DMS114 treated with DMSO at 0.1 percent for 48 hours (cell line): Measurements from ENCODE around the gene ZNF182.
"Not testable (repeated sequence)": the region's sequence is repeated elsewhere in the genome, so short reads cannot be mapped to it uniquely, and the experiment has no call there.

ENCODE experiments used
- DNase-seq: peaks from one replicate; lab custom pipeline; 2025; ENCODE audit not compliant: unreplicated experiment; lab: John Stamatoyannopoulos, UW

The ZNF182 gene

DNA sequence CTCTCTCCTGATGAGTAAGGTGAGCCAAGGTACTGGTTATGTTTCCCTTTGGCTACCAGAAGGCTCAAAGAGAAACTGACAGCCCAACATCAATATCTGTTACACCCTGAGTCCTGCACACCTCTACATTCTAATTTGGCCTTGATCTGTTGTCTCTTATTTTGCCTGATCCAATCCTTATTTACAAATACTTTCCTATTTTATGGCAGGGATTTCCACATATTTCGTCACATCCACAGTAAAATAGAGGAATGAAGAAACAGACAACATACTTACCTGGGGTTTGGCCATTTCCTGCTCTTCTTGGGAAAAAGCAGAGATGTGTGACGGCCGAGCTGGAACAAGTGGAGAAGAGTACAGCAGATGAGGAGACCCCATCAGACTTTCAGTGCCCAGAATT lies 1.5 kb downstream of the ZNF182 start:
- DNase-seq: no peak

DNA sequence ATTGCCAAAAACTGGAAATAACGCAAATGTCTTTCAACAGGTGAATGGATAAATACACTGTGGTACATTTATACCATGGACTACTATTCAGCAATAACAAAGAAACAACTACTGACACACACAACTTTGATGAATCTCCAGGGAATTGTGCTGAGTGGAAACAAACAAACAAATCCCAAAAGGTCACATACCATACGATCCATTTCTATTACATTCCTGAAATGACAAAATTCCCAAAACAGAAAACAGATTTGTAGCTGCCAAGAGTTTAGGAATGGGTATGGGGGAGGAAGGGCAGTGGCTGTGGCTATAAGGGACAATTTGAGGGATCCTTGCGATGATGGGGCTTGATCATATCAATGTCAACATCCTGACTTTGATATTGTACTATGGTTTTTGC lies 2.5 kb downstream of the ZNF182 start:
- DNase-seq: no peak

DNA sequence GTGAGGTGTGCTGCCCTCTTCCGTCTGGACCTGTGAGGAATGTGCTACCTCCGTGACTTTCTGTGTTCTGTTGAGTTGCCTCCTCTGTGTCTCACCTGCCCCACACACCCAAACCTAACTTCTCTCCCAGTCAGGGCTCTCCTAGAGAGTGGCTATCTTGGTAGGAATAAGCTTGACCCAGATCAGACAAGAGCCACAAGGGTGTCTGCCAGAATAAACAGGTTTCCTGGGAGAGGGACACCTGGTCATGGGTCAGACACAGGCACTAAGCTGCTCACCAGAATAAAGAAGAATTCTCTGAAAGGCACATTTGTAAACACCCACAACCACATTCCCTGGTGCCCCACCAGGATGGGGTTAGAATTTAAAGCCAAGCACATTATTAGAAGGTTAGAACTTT lies 11.1 kb downstream of the ZNF182 start:
- DNase-seq: no peak

DNA sequence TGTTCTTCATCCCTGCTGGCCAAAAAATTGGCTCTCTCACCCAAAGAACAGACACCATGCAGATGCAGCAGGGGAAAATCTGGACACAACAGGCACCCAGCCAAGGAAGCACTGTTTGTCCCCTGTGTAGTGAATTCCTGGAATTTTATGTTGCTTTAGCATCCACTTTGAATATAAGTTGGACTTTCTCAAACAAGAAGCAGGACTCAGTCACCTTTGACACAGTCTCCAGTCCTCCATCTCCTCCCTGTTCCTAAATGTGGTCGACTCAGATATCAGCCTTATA lies 11.8 kb downstream of the ZNF182 start:
- no peak for DNase-seq

DNA sequence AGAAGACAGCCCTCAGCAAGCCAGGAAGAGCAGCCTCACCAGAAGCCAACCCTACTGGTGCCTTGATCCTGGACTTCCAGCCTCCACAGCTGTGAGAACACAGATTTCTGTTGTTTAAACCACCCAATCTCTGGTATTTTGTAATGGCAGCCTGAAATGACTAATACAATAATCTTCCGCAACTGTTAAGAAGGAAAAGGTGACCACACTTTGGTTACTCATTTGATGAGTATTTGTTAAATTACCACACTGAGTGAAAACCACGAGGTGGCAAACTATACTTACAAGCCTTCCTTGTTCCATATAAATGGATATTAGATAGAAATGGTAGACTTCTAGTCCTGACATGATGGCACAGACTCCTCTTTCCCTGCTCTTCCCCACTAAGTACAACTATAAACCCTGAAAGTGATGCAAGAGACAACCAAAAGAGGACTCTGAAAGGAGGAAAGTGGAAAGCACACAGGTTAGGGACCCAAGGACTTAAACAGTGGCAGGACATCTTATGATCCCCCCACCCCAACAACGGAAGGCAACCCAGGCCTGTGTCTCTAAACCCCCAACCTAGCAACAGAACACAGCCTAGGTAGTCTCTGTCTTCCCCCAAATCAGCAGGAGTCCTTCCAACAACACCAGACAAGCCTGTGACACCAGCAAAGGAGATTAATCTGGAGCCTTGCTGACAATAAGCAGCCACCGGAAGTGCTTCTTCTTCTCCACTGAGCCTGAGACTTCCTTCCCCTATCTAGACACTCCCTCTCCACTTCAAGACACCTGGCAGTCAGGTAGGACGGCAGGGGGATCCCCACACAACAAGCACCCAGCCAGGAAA lies 12.3 kb downstream of the ZNF182 start:
- DNase-seq: no peak

DNA sequence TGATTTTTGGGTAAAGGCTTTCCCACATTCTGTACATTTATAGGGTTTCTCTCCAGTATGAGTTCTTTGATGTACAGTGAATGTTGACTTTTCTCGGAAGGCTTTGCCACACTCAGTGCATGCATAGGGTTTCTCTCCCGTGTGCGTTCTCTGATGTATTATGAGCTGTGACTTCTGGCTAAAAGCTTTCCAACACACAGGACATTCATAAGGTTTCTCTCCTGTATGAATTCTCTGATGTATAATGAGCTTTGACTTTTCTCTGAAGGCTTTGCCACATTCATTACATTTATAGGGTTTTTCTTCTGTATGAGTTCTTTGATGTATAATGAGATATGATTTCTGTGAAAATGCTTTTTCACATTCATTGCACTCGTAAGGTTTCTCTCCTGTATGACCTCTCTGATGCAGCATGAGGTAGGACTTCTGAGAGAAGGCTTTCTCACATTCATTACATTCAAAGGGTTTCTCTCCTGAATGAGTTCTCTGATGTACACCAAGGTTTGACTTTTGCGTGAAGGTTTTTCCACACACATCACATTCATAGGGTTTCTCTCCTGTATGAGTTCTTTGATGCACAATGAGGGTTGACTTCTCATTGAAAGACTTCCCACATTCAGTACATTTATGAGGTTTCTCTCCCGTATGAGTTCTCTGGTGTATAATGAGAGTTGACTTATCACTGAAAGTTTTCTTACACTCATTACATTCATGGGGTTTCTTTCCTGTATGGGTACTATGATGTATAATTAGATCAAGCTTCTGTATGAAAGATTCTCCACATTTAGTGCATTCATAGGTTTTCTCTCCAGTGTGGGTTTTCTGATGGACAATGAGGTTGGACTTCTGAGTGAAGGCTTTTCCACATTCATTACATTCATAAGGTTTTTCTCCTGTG lies 27.3 kb downstream of the ZNF182 start:
- no peak for DNase-seq

DNA sequence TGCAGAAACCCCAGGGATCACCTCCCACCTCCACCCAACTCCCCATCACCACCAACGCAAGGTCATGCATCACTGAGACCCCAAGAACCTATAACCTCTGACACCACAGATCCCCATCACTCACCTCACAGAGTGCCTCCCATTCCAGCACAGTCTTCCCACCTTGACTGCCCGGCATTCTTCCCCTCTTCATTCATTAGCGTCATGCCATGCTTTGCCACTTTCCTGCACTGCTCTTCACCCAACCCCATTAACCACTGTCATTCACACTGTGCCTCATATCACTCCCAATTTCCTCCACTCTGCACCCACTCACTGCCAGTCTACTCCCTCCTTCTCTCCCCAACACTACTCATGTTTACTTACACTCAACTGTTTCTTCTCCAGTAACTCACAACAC lies 30.6 kb downstream of the ZNF182 start:
- DNase-seq: no peak

DNA sequence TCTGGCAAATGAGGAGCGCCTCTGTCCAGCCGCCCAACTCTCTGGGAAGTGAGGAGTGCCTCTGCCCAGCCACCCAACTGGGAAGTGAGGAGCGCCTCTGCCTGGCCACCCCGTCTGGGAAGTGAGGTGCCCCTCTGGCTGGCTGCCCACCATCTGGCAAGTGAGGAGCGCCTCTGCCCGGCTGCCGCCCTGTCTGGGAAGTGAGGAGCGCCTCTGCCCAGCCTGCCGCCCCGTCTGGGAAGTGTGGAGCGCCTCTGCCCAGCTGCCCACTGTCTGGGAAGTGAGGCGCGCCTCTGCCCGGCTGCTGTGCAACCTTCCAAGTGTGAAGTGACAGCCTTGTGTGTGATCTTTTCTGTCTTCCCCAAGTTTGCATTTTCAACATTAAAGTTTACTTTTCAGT lies 38.3 kb downstream of the ZNF182 start:
- not testable (repeated sequence) for DNase-seq

DNA sequence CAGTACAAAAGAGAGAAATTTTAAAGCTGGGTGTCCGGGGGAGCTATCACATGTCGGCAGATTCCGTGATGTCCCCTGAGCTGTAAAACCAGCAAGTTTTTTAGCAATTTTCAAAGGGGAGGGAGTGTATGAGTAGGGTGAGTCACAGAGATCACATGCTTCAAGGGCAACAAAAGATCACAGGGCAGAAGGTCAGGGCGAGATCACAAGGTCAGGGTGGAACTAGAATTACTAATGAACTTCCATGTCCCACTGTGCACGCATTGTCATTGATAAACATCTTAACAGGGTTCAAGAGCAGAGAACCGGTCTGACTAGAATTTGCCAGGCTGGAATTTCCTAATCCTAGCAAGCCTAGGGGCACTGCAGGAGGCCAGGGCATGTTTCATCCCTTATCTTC lies 42.0 kb downstream of the ZNF182 start:
- not testable (repeated sequence) for DNase-seq

DNA sequence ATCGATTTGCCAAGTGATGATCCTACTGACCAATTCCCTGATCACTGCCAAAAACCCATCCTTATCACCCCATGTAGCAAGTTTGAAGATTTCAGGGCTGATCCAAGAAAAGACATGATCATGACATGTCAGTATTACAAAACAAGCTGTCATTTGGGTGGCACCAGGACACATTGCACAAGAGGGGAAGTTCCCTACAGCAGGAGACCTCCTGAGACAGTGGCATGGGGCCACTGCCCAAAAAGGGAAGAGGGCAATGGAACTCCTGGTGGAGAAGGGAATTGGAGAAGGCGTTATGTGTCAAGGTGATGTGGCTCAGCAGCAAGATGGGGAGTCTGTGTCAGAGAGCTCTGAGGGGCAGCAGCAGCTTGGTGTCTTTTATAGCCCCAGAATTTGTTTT lies 43.4 kb downstream of the ZNF182 start:
- no peak for DNase-seq

DNA sequence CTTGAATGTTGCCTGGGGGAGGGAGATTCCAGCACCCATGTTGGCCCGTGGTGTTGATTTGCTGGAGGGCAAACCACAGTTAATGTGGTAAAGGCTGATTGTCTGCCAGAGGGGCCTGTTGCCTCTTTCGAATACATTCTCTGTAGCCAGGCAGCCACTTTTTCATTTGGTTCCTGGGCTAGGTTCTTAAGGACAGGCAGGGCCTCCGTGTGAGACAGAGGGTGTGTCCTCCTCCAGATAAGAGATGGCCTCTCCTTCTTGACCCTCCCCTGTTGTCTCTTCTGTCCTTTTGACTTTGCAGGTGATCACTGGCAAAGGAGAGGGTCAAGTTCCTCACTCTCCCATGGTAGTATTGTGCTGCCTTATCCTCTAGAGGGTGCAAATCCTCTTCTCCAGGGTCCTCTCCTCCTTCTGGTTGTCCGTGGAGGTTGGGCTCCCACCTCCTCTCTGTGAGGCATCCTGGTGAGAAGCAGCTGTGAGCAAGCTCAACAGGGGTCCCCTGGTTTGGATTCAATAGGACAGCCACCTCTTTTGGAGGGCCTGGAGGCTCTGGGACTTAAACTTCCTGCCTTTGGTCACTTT lies 44.9 kb downstream of the ZNF182 start:
- no peak for DNase-seq

DNA sequence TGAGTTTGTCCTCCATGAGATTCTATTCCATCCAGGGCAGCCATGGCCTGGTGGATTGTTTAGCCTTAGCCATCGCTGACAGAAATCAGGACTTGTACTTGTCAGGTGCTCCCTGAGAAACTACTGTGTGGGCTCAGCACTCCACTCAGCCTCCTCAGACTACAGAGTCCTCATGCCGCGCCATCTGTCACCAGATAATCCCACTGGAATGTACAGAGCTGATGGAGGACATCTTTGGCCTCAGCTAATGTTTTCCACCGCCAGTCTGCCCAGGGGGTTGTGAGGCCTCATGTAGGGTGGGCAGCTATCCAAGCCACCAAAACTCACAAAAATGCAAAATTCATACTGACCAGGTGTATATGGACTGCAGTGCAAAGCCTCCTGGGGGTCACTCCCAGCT lies 45.6 kb downstream of the ZNF182 start:
- DNase-seq: not testable (repeated sequence)

DNA sequence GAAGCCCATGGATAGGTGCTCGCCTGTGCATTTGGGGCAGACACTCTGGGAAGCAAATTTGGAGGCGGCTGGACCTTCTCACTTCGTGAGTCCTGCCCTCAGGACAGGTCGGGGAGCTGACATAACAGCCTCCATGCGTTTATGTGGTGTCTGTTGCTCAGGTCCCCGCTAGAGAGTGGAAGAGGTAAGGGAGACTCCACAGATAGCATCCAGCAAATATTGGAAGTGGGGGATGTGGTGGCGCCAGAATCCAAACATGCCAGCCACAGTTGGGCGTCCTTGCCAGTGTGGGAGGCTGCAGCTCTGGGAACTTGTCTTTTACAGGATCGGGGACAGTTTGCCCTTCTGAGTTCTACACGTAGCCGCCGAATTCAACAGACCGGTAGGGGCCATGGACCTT lies 47.8 kb downstream of the ZNF182 start:
- no peak for DNase-seq

DNA sequence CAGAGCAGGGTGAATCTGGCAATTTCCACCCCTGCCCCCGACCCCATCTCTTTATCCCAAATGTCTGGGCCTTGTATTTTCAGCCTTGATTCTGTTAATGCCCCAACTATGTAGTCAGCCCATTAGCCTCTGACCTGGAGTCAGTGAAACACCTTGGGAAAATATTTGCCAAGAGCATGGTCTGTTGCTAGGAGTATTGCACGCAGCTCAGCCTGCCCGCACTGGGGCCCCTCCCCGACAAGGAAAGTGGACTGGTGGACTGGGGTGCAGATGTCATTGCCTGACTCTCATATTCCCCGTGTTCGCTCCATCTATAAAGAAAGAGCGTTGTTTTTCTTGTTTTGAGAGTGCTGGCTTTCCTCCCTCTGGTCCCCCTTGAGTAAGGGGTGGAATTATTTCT lies 48.5 kb downstream of the ZNF182 start:
- not testable (repeated sequence) for DNase-seq

DNA sequence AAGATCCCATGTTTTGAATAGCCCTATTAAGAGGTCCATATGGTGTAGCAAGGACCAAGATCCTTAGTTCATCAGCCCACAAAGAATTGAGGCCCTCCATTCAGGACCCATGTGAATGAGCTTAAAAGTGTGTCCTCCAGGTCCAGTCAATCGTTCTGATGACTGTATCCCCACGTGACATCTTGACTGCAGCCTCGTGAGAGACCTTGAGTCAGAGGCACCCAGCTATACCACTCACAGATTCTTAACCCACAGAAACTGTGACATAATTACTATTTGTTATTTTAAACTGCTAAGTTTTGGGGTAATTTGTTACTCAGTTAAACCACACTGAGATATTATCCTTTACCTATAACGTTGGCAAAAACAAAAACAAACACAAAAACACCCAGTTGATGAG lies 62.4 kb downstream of the ZNF182 start:
- DNase-seq: no peak

DNA sequence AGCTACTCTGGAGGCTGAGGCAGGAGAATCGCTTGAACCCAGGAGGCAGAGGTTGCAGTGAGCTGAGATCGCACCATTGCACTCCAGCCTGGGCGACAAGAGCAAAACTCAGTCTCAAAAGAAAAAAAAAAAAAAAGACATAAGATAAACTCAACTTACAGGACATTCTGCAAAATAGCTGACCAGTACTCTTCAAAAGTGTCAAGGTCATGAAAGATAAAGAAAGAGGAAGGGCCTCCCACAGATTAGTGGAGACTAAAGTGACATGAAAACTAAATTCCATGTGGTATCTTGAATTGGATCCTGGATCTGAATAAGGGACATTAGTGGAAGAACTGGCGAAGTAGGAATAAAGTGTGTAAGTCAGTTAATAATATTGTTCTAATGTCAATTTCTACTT lies 63.3 kb downstream of the ZNF182 start:
- DNase-seq: no peak

DNA sequence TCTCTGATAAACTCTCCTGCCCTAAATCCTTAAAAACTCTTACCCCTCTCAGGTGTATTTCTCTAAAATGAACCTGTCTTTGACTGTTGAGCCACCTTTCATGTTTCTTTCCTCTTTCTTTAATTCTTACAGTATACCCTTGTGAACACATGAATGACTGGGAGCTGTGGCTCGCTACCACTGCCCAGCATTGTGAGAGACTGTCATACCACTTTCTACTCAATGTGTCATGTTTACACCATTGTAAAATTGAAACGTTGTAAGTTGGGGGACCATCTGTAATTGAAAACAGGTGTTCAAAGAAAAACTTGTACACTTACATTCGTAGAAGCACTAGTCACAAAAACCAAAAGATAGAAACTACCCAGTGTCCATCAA lies 66.9 kb downstream of the ZNF182 start:
- no peak for DNase-seq

DNA sequence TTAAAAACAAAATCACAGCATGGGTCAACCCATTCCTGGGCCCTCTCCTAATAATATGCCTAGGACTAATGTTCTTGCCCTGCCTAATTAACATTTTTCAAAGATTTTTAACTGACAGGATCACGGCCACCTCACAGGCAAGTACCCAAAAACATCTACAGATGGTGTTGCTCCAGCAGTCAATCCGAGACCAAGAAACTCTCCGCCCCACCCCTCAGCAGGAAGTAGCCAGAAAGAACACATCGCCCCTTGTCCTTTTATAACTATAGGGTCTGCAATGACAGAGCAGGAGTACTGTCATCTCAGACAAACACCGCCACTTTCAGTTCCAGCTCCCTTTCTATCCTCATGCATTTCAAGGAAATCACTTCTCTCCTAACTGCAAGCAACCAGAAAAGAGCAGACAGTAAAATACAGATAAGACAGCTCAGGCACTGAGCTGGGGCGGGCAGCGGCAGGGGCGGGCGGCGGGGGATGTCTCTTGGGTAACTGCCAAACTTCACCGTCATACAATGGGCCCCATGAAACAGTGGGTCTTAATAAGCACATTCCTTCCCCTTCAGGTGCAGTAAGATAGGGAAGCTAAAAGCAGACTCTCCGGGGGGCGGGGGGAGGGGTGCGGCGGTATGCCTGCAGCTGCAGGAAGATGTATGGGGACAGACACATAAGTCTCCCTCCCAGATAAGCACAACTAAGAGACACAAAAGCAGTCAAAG lies 67.4 kb downstream of the ZNF182 start:
- no peak for DNase-seq

DNA sequence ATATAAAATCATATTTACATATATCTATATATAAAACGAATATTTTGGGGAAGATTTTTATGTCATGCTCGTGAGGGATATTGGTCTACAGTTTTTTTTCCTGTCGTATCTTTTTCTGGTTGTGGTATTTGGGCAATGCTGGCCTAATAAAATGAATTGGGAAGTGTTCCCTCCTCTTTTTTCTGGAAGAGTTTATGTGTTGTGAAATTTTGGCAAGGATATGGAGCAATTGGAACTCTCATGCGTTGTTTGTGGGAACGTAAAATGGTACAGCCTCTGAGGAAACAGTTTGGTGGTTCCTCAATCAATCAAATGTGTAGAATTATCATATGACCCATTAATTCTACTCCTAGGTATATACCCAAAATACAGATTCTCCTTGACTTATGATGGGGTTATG lies 69.8 kb downstream of the ZNF182 start:
- no peak for DNase-seq

DNA sequence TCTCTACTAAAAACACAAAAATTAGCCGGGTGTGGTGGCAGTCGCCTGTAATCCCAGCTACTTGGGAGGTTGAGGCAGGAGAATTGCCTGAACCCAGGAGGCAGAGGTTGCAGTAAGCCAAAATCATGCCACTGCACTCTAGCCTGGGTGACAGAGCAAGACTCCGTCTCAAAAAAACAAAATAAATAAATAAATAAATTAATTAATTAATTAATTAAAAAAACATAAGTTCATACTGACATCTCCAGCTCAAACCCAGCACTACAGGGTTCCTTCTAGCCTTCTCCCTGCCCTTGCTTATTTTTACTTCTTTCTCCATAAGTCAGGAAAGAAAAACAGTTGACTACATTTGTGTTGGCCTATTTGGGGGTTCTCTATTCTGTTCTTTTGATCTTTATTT lies 71.8 kb downstream of the ZNF182 start:
- DNase-seq: not testable (repeated sequence)

DNA sequence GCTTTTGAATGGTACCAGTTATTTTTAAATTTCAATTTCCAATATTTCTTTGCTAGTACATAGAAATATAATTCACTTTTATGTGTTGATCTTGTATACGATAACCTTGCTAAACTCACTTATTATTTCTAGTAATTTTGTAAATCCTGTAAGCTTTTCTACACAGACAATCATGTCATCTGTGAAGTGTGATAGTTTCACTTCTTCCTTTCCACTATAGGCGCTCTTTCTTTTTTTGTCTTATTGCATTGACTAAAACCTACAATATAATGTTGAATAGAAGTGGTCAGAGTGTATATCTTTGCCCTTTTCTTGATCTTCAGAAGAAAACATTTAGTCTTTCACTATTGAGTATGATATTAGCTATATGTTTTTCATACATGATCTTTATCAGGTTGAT lies 76.6 kb downstream of the ZNF182 start:
- no peak for DNase-seq
